ENCODE results near the gene RNF152. TPM values are rescaled to one million over a fixed set of nuclear protein-coding genes. Genes with fewer than 3 reads are reported as not detected.
A peak's percentile ranks its signal among the peaks of the same experiment; 100 is the strongest.

Gene RNF152
- total RNA-seq (2012; rRNA removed) = 0.87 and 3.0 TPM in 2 replicates

- H3K36me3 ChIP-seq (ENCODE audit: insufficient read depth, low read length) = no peaks in the 10 kb centered on the region
- peak within 1 kb of the TSS; percentile 94 for H3K4me2 ChIP-seq (ENCODE audit: low read length)
- H3K4me1 ChIP-seq (ENCODE audit: control insufficient read depth, insufficient read depth, low read length) = peaks cover 16% of the 10 kb centered on the region
- no peaks in the 10 kb centered on the region for H3K27me3 ChIP-seq (ENCODE audit: control insufficient read depth, insufficient read depth, low read length)
- H3K4me3 ChIP-seq (ENCODE audit: low read length) = peak within 1 kb of the TSS; percentile 84
- H3K9ac ChIP-seq (ENCODE audit: low read depth, low read length) = peak within 1 kb of the TSS; percentile 78
- no peaks in the 10 kb centered on the region for H3K9me3 ChIP-seq (replicated peaks; ENCODE audit: low read length)
Observed at GRCh38 chr18:61892683-61893308, at the start of gene RNF152. Gene RNF152 (minus strand): TSS chr18:61893007. CDS start chr18:61816463, 76,544 bp downstream.

- Histone ChIP-seq H3K27me3 (ENCODE audit: control insufficient read depth, insufficient read depth, low read length) (no peaks in the 10 kb centered on the region), H3K9me3 (replicated peaks; ENCODE audit: low read length) (no peaks in the 10 kb centered on the region), H3K4me3 (ENCODE audit: low read length) (no peak overlapping the region)
Observed at GRCh38 chr18:61941948-61942471, 49.2 kb upstream of the RNF152 start.

GRCh38 chr18:61939046-61939674, 46.4 kb upstream of the RNF152 start:
- Histone ChIP-seq H3K27me3 (ENCODE audit: control insufficient read depth, insufficient read depth, low read length) (no peaks in the 10 kb centered on the region), H3K4me2 (ENCODE audit: low read length) (no peak overlapping the region), H3K9ac (ENCODE audit: low read depth, low read length) (no peak overlapping the region), H3K36me3 (ENCODE audit: insufficient read depth, low read length) (no peaks in the 10 kb centered on the region), H3K4me3 (ENCODE audit: low read length) (no peak overlapping the region), H3K4me1 (ENCODE audit: control insufficient read depth, insufficient read depth, low read length) (no peaks in the 10 kb centered on the region), H3K9me3 (replicated peaks; ENCODE audit: low read length) (no peaks in the 10 kb centered on the region)

More at GRCh38 chr18:61941948-61942471, 49.2 kb upstream of the RNF152 start:
- no peak overlapping the region for H3K9ac ChIP-seq (ENCODE audit: low read depth, low read length)
- H3K4me2 ChIP-seq (ENCODE audit: low read length) = no peak overlapping the region
- no peaks in the 10 kb centered on the region for H3K4me1 ChIP-seq (ENCODE audit: control insufficient read depth, insufficient read depth, low read length)
- H3K36me3 ChIP-seq (ENCODE audit: insufficient read depth, low read length) = no peaks in the 10 kb centered on the region

- no peaks in the 10 kb centered on the region for H3K36me3 ChIP-seq (ENCODE audit: insufficient read depth, low read length)
- no peaks in the 10 kb centered on the region for H3K9me3 ChIP-seq (replicated peaks; ENCODE audit: low read length)
- H3K9ac ChIP-seq (ENCODE audit: low read depth, low read length) = no peak overlapping the region
- no peak overlapping the region for H3K4me3 ChIP-seq (ENCODE audit: low read length)
- H3K4me2 ChIP-seq (ENCODE audit: low read length) = no peak overlapping the region
- H3K27me3 ChIP-seq (ENCODE audit: control insufficient read depth, insufficient read depth, low read length) = no peaks in the 10 kb centered on the region
- no peaks in the 10 kb centered on the region for H3K4me1 ChIP-seq (ENCODE audit: control insufficient read depth, insufficient read depth, low read length)
Observed at GRCh38 chr18:61935362-61935761, 42.6 kb upstream of the RNF152 start.

GRCh38 chr18:61931654-61932379, 39.0 kb upstream of the RNF152 start:
- no peak overlapping the region for H3K4me2 ChIP-seq (ENCODE audit: low read length)
- no peaks in the 10 kb centered on the region for H3K27me3 ChIP-seq (ENCODE audit: control insufficient read depth, insufficient read depth, low read length)
- no peak overlapping the region for H3K4me3 ChIP-seq (ENCODE audit: low read length)
- H3K9me3 ChIP-seq (replicated peaks; ENCODE audit: low read length) = no peaks in the 10 kb centered on the region
- no peaks in the 10 kb centered on the region for H3K4me1 ChIP-seq (ENCODE audit: control insufficient read depth, insufficient read depth, low read length)
- H3K9ac ChIP-seq (ENCODE audit: low read depth, low read length) = no peak overlapping the region
- no peaks in the 10 kb centered on the region for H3K36me3 ChIP-seq (ENCODE audit: insufficient read depth, low read length)

GRCh38 chr18:61929881-61930640, 37.3 kb upstream of the RNF152 start:
- Histone ChIP-seq H3K4me3 (ENCODE audit: low read length) (no peak overlapping the region), H3K27me3 (ENCODE audit: control insufficient read depth, insufficient read depth, low read length) (no peaks in the 10 kb centered on the region), H3K4me1 (ENCODE audit: control insufficient read depth, insufficient read depth, low read length) (no peaks in the 10 kb centered on the region), H3K9me3 (replicated peaks; ENCODE audit: low read length) (no peaks in the 10 kb centered on the region), H3K9ac (ENCODE audit: low read depth, low read length) (no peak overlapping the region), H3K4me2 (ENCODE audit: low read length) (no peak overlapping the region), H3K36me3 (ENCODE audit: insufficient read depth, low read length) (no peaks in the 10 kb centered on the region)

GRCh38 chr18:61926532-61926931, 33.7 kb upstream of the RNF152 start:
- Histone ChIP-seq H3K27me3 (ENCODE audit: control insufficient read depth, insufficient read depth, low read length) (no peaks in the 10 kb centered on the region), H3K9me3 (replicated peaks; ENCODE audit: low read length) (no peaks in the 10 kb centered on the region), H3K4me2 (ENCODE audit: low read length) (no peak overlapping the region), H3K4me3 (ENCODE audit: low read length) (no peak overlapping the region), H3K9ac (ENCODE audit: low read depth, low read length) (no peak overlapping the region), H3K4me1 (ENCODE audit: control insufficient read depth, insufficient read depth, low read length) (peaks cover 2% of the 10 kb centered on the region), H3K36me3 (ENCODE audit: insufficient read depth, low read length) (no peaks in the 10 kb centered on the region)

- peaks cover 4% of the 10 kb centered on the region for H3K4me1 ChIP-seq (ENCODE audit: control insufficient read depth, insufficient read depth, low read length)
- H3K4me3 ChIP-seq (ENCODE audit: low read length) = no peak overlapping the region
- H3K9ac ChIP-seq (ENCODE audit: low read depth, low read length) = no peak overlapping the region
- no peaks in the 10 kb centered on the region for H3K36me3 ChIP-seq (ENCODE audit: insufficient read depth, low read length)
- H3K27me3 ChIP-seq (ENCODE audit: control insufficient read depth, insufficient read depth, low read length) = no peaks in the 10 kb centered on the region
- no peak overlapping the region for H3K4me2 ChIP-seq (ENCODE audit: low read length)
- no peaks in the 10 kb centered on the region for H3K9me3 ChIP-seq (replicated peaks; ENCODE audit: low read length)
Observed at GRCh38 chr18:61924550-61924949, 31.7 kb upstream of the RNF152 start.

GRCh38 chr18:61922435-61922834, 29.6 kb upstream of the RNF152 start:
- Histone ChIP-seq H3K4me3 (ENCODE audit: low read length) (no peak overlapping the region), H3K4me1 (ENCODE audit: control insufficient read depth, insufficient read depth, low read length) (peaks cover 4% of the 10 kb centered on the region), H3K36me3 (ENCODE audit: insufficient read depth, low read length) (no peaks in the 10 kb centered on the region), H3K9me3 (replicated peaks; ENCODE audit: low read length) (no peaks in the 10 kb centered on the region), H3K27me3 (ENCODE audit: control insufficient read depth, insufficient read depth, low read length) (no peaks in the 10 kb centered on the region), H3K9ac (ENCODE audit: low read depth, low read length) (no peak overlapping the region), H3K4me2 (ENCODE audit: low read length) (no peak overlapping the region)

- peaks cover 4% of the 10 kb centered on the region for H3K4me1 ChIP-seq (ENCODE audit: control insufficient read depth, insufficient read depth, low read length)
- H3K4me2 ChIP-seq (ENCODE audit: low read length) = no peak overlapping the region
- no peak overlapping the region for H3K4me3 ChIP-seq (ENCODE audit: low read length)
- H3K9ac ChIP-seq (ENCODE audit: low read depth, low read length) = no peak overlapping the region
- no peaks in the 10 kb centered on the region for H3K27me3 ChIP-seq (ENCODE audit: control insufficient read depth, insufficient read depth, low read length)
- H3K9me3 ChIP-seq (replicated peaks; ENCODE audit: low read length) = no peaks in the 10 kb centered on the region
- no peaks in the 10 kb centered on the region for H3K36me3 ChIP-seq (ENCODE audit: insufficient read depth, low read length)
Observed at GRCh38 chr18:61921621-61922235, 28.9 kb upstream of the RNF152 start.

GRCh38 chr18:61917818-61918217, 25.0 kb upstream of the RNF152 start:
- H3K9me3 ChIP-seq (replicated peaks; ENCODE audit: low read length) = no peaks in the 10 kb centered on the region
- H3K27me3 ChIP-seq (ENCODE audit: control insufficient read depth, insufficient read depth, low read length) = no peaks in the 10 kb centered on the region
- no peak overlapping the region for H3K9ac ChIP-seq (ENCODE audit: low read depth, low read length)
- H3K4me3 ChIP-seq (ENCODE audit: low read length) = no peak overlapping the region
- peaks cover 4% of the 10 kb centered on the region for H3K4me1 ChIP-seq (ENCODE audit: control insufficient read depth, insufficient read depth, low read length)
- H3K4me2 ChIP-seq (ENCODE audit: low read length) = no peak overlapping the region
- H3K36me3 ChIP-seq (ENCODE audit: insufficient read depth, low read length) = no peaks in the 10 kb centered on the region
